22Rv1 (cell line): Measurements from ENCODE around the gene ADRB1.

Source experiments
- H3K27ac ChIP-seq: fragments of 450-650 bp; 2 replicates; pipeline ENCODE4 v1.5.1; 2017
- CTCF ChIP-seq: fragments of 450-650 bp; IDR thresholded peaks from 2 replicates; pipeline ENCODE4 v1.5.1; 2017; ENCODE audit warnings: mild to moderate bottlenecking
- ZFX ChIP-seq: fragments of 450-650 bp; IDR thresholded peaks from 2 replicates; pipeline ENCODE4 v1.6.1; 2017; ENCODE audit warnings: antibody characterized with exemption, borderline replicate concordance

Gene ADRB1

DNA sequence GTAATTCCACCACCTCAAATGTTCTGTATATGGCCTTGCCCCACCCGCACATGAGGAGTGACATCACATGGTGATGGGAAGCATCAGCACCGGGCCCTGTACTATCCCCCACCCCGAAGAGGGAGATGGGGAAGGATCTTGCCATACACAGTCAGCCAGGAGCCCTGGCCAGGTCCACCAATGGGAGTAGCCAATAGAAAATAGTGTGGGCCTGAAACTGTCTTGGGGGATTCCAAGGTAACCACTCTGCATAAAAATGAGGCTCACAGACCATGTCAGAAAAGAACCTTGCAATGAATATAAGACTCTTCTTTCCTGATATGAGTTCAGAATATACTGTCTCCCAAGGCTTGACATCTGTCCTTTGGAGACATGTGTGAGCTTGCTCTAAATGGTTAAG lies 51.1 kb downstream of the ADRB1 start:
- TF ChIP-seq CTCF (no peak), ZFX (no peak)
- no peak overlapping the region for H3K27ac ChIP-seq

DNA sequence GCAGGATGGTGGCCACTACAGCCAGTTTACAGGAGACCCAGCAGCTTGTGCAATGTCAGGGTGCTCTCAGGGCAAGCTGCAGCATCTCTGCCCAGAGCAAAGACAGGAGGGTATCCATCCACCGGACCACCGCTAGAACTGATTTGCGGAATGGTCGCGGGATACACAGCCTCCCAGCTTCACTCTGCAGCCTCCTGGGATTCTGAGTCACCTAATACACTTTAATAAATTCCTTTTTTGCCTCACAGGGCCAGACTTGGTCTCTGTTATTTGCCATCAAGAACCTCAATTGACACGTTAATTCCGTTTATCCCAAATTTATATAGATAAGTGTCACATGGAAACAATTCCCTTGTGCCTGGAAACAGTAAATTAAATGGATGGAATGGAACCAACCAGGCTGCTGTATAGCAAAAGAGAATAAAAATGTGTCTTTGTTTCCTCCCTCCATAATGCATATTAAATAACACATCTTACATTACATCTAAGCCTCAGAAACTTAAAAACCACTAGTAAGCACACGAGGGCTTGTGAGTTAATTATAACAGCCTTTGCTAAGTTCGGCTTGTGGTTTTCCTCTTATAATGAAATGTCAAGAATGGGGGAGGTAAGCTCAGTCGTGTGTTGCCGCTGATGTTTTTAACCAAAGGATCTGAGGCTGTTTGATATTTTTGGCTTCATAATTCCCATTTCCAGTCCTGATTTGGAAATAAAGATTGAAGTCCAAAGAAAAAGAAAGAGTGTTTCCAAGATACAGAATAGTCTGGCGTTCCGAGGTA lies 52.1 kb downstream of the ADRB1 start:
- TF ChIP-seq CTCF (no peak), ZFX (no peak)
- no peak overlapping the region for H3K27ac ChIP-seq
